Cerebellar nuclear complex (tissue), 1 donor: Measurements from ENCODE around the gene CADM1.

ENCODE experiments used
- DNase-seq, 2 experiments: peaks; one replicate each; lab custom pipeline; 2025; lab: John Stamatoyannopoulos, UW

The CADM1 gene

GRCh38 chr11:115182282-115182955 is 321.8 kb downstream of the CADM1 start:
- no peak for DNase-seq

GRCh38 chr11:115181538-115181937 is 322.7 kb downstream of the CADM1 start:
- no peak for DNase-seq

GRCh38 chr11:115180272-115180671 is 323.9 kb downstream of the CADM1 start:
- DNase-seq, result no peak

- DNase-seq, result no peak
These were observed 324.6 kb downstream of the CADM1 start for GRCh38 chr11:115179636-115180035.

- no peak for DNase-seq
These were observed 325.5 kb downstream of the CADM1 start for GRCh38 chr11:115178705-115179104.

- no peak for DNase-seq
These were observed 331.1 kb downstream of the CADM1 start for GRCh38 chr11:115173136-115173535.

- DNase-seq, result peak in 1 of 2 experiments; percentile 9
These were observed 333.9 kb downstream of the CADM1 start for GRCh38 chr11:115170133-115170815.

GRCh38 chr11:115169251-115169650 is 335.0 kb downstream of the CADM1 start:
- no peak for DNase-seq

- DNase-seq, result no peak
These were observed 335.5 kb downstream of the CADM1 start for GRCh38 chr11:115168686-115169085.

GRCh38 chr11:115168229-115168671 is 336.0 kb downstream of the CADM1 start:
- DNase-seq, result peak; percentile 53 to 74

GRCh38 chr11:115167456-115167855 is 336.8 kb downstream of the CADM1 start:
- DNase-seq, result no peak

GRCh38 chr11:115166820-115167219 is 337.4 kb downstream of the CADM1 start:
- DNase-seq, result no peak

GRCh38 chr11:115164774-115165173 is 339.4 kb downstream of the CADM1 start:
- no peak for DNase-seq

GRCh38 chr11:115162919-115163318 is 341.3 kb downstream of the CADM1 start:
- DNase-seq, result no peak

GRCh38 chr11:115161876-115162275 is 342.3 kb downstream of the CADM1 start:
- no peak for DNase-seq

- DNase-seq, result no peak
These were observed 345.0 kb downstream of the CADM1 start for GRCh38 chr11:115159207-115159606.

GRCh38 chr11:115158053-115158452 is 346.2 kb downstream of the CADM1 start:
- DNase-seq, result no peak

GRCh38 chr11:115157247-115157646 is 347.0 kb downstream of the CADM1 start:
- DNase-seq, result no peak

GRCh38 chr11:115155978-115156377 is 348.2 kb downstream of the CADM1 start:
- no peak for DNase-seq

- no peak for DNase-seq
These were observed 348.9 kb downstream of the CADM1 start for GRCh38 chr11:115155320-115155719.

- no peak for DNase-seq
These were observed 349.9 kb downstream of the CADM1 start for GRCh38 chr11:115154355-115154736.

GRCh38 chr11:115153731-115154354 is 350.4 kb downstream of the CADM1 start:
- DNase-seq, result no peak

GRCh38 chr11:115153135-115153534 is 351.1 kb downstream of the CADM1 start:
- no peak for DNase-seq
